GM23338 (cell line): Measurements from ENCODE around the gene CDK5RAP1. TPM values are rescaled to one million over a fixed set of nuclear protein-coding genes. Genes with fewer than 3 reads are reported as not detected.

Experiments
- ATAC-seq: fragments of 200-7000 bp; cut with Tn5 transposase; 3 replicates; pipeline ENCODE4 v1.9.1; 2020
- DNase-seq: peaks from one replicate; pipeline ENCODE4 v3.0.0-alpha.2; 2015; ENCODE audit warnings: low spot score
- H2AFZ ChIP-seq: fragments of 200-600 bp; sonication (generic); 2 replicates; pipeline ENCODE4 v1.8.0; 2016; ENCODE audit warnings: antibody characterized with exemption, mild to moderate bottlenecking, moderate library complexity
- H3F3A ChIP-seq: fragments of 200-600 bp; sonication (generic); replicated peaks from 2 replicates; pipeline ENCODE4 v1.8.0; 2017; ENCODE audit warnings: antibody characterized with exemption, mixed run types, low read depth
- H3K27ac ChIP-seq: fragments of 200-600 bp; sonication (generic); 2 replicates; pipeline ENCODE4 v1.6.1; 2016; ENCODE audit warnings: low read depth
- H3K27me3 ChIP-seq: fragments of 200-600 bp; sonication (generic); 2 replicates; pipeline ENCODE4 v1.8.0; 2016; ENCODE audit warnings: mild to moderate bottlenecking, mixed run types, moderate library complexity; ENCODE audit not compliant: insufficient read depth
- H3K36me3 ChIP-seq: fragments of 200-600 bp; sonication (generic); 2 replicates; pipeline ENCODE4 v1.8.0; 2016; ENCODE audit warnings: mild to moderate bottlenecking; ENCODE audit not compliant: insufficient read depth
- H3K4me1 ChIP-seq: fragments of 200-600 bp; sonication (generic); 2 replicates; pipeline ENCODE4 v1.8.0; 2016; ENCODE audit warnings: mild to moderate bottlenecking, moderate library complexity; ENCODE audit not compliant: insufficient read depth
- H3K4me2 ChIP-seq: fragments of 200-600 bp; sonication (generic); 2 replicates; pipeline ENCODE4 v1.7.1; 2017; ENCODE audit warnings: mixed run types
- H3K4me3 ChIP-seq: fragments of 200-600 bp; sonication (generic); 2 replicates; pipeline ENCODE4 v1.6.1; 2016; ENCODE audit warnings: mixed run types
- H3K79me2 ChIP-seq: fragments of 200-600 bp; sonication (generic); replicated peaks from 2 replicates; pipeline ENCODE4 v1.8.0; 2017; ENCODE audit warnings: mild to moderate bottlenecking; ENCODE audit not compliant: insufficient read depth
- H3K9me2 ChIP-seq: fragments of 200-600 bp; sonication (generic); 2 replicates; pipeline ENCODE4 v1.8.0; 2017; ENCODE audit not compliant: insufficient read depth
- H4K20me1 ChIP-seq: fragments of 200-600 bp; sonication (generic); replicated peaks from 2 replicates; pipeline ENCODE4 v1.8.0; 2017; ENCODE audit warnings: mild to moderate bottlenecking; ENCODE audit not compliant: insufficient read depth
- H3K27ac Mint-ChIP-seq: 2 replicates; pipeline ENCODE4 v1.8.0; 2020; ENCODE audit warnings: inconsistent platforms, mild to moderate bottlenecking, moderate library complexity, mixed read lengths
- H3K27me3 Mint-ChIP-seq: 3 replicates; pipeline ENCODE4 v1.8.0; 2022; ENCODE audit warnings: low read depth, mild to moderate bottlenecking, moderate library complexity, mixed read lengths, inconsistent platforms; ENCODE audit not compliant: insufficient read depth, poor library complexity
- H3K36me3 Mint-ChIP-seq: 3 replicates; pipeline ENCODE4 v1.8.0; 2021; ENCODE audit warnings: low read depth, mild to moderate bottlenecking, inconsistent platforms, moderate library complexity, mixed read lengths
- H3K4me1 Mint-ChIP-seq: 3 replicates; pipeline ENCODE4 v1.8.0; 2020; ENCODE audit warnings: mild to moderate bottlenecking, inconsistent platforms, mixed read lengths
- H3K4me3 Mint-ChIP-seq: 3 replicates; pipeline ENCODE4 v1.8.0; 2021; ENCODE audit warnings: moderate library complexity, mild to moderate bottlenecking, inconsistent platforms, mixed read lengths
- H3K9me3 Mint-ChIP-seq: 3 replicates; pipeline ENCODE4 v1.8.0; 2020; ENCODE audit warnings: moderate library complexity, mild to moderate bottlenecking, inconsistent platforms, mixed read lengths
- EZH2 ChIP-seq: fragments of 200-600 bp; sonication (generic); IDR thresholded peaks from one replicate; pipeline ENCODE4 v1.8.0; 2017; ENCODE audit warnings: antibody characterized with exemption, mild to moderate bottlenecking, low read depth; ENCODE audit not compliant: unreplicated experiment
- EZH2phosphoT487 ChIP-seq: fragments of 200-600 bp; sonication (generic); IDR thresholded peaks from one replicate; pipeline ENCODE4 v1.8.1; 2018; ENCODE audit warnings: antibody characterized with exemption; ENCODE audit not compliant: unreplicated experiment
- NANOG ChIP-seq: IDR thresholded peaks from 2 replicates; pipeline ENCODE4 v1.6.1; 2016; ENCODE audit warnings: antibody characterized with exemption, borderline replicate concordance
- REST ChIP-seq: IDR thresholded peaks from one replicate; pipeline ENCODE4 v1.6.1; 2018; ENCODE audit warnings: antibody characterized with exemption; ENCODE audit not compliant: unreplicated experiment
- STAT1 ChIP-seq: IDR thresholded peaks from one replicate; pipeline ENCODE4 v1.6.1; 2016; ENCODE audit warnings: antibody characterized with exemption; ENCODE audit not compliant: unreplicated experiment
- ZNF114 ChIP-seq: fragments of 250-450 bp; sonication (Bioruptor Pico); IDR thresholded peaks from 2 replicates; pipeline ENCODE4 v1.5.0; 2020; ENCODE audit warnings: mild to moderate bottlenecking, moderate library complexity
- polyA plus RNA-seq: library from polyadenylated mRNA; unstranded; fragments of >200 nt; fragmentation: Nextera tagmentation; extraction: Ambion mirVana; gene quantifications from 2 replicates; pipeline ENCODE4 v1.2.1, GENCODE V29; 2016
- total RNA-seq: library from RNA; depleted of rRNA; stranded (reverse); fragments of >200 nt; shearing (Covaris generic); gene quantifications from 2 replicates; pipeline ENCODE4 v1.2.3, GENCODE V29; 2014
- TF ChIP-seq, protein P1 (sequence below): fragments of 250-450 bp; sonication (Bioruptor Pico); IDR thresholded peaks from 2 replicates; pipeline ENCODE4 v1.5.0; 2020; ENCODE audit warnings: mild to moderate bottlenecking, moderate library complexity

Gene CDK5RAP1
- total and polyA plus RNA-seq, 2 experiments from 2014 or later, result 33.8 to 38.1 TPM

GRCh38 chr20:33320006-33320405, 81.3 kb downstream of the CDK5RAP1 start (continued):
- no peak for TF ChIP-seq EZH2

DNA sequence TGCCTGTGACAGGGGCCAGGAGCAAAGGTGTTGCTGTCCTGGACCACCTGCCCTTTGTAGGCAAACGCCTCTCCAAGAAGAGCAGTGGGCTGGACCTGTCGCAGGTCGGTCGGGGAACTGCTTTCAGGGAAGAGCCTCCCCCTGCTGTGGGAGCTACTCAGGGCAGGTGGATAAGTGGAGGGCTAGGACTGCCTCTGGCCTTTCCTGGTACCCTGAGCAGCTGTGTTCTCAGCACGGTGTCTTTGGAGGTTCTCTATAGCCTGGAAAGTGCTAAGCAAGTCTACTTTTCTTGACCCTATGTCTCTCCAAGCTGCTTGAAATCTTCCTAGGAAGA, 83.3 kb downstream of the CDK5RAP1 start:
- no peaks in the 10 kb centered on the region for H3K4me1 Mint-ChIP-seq

More for the DNA sequence above, 83.3 kb downstream of the CDK5RAP1 start:
- H3K9me3 Mint-ChIP-seq, result no peaks in the 10 kb centered on the region; the same call in 2 of the 3 replicates
- H3K36me3 ChIP-seq, result no peaks in the 10 kb centered on the region
- H3K4me3 Mint-ChIP-seq, result no peak overlapping the region
- DNase-seq, result peak; percentile 34
- H3K79me2 ChIP-seq, result no peaks in the 10 kb centered on the region
- no peaks in the 10 kb centered on the region for H3K27me3 ChIP-seq
- H4K20me1 ChIP-seq, result no peaks in the 10 kb centered on the region
- no peak for TF ChIP-seq STAT1
- TF ChIP-seq, protein P1, sequence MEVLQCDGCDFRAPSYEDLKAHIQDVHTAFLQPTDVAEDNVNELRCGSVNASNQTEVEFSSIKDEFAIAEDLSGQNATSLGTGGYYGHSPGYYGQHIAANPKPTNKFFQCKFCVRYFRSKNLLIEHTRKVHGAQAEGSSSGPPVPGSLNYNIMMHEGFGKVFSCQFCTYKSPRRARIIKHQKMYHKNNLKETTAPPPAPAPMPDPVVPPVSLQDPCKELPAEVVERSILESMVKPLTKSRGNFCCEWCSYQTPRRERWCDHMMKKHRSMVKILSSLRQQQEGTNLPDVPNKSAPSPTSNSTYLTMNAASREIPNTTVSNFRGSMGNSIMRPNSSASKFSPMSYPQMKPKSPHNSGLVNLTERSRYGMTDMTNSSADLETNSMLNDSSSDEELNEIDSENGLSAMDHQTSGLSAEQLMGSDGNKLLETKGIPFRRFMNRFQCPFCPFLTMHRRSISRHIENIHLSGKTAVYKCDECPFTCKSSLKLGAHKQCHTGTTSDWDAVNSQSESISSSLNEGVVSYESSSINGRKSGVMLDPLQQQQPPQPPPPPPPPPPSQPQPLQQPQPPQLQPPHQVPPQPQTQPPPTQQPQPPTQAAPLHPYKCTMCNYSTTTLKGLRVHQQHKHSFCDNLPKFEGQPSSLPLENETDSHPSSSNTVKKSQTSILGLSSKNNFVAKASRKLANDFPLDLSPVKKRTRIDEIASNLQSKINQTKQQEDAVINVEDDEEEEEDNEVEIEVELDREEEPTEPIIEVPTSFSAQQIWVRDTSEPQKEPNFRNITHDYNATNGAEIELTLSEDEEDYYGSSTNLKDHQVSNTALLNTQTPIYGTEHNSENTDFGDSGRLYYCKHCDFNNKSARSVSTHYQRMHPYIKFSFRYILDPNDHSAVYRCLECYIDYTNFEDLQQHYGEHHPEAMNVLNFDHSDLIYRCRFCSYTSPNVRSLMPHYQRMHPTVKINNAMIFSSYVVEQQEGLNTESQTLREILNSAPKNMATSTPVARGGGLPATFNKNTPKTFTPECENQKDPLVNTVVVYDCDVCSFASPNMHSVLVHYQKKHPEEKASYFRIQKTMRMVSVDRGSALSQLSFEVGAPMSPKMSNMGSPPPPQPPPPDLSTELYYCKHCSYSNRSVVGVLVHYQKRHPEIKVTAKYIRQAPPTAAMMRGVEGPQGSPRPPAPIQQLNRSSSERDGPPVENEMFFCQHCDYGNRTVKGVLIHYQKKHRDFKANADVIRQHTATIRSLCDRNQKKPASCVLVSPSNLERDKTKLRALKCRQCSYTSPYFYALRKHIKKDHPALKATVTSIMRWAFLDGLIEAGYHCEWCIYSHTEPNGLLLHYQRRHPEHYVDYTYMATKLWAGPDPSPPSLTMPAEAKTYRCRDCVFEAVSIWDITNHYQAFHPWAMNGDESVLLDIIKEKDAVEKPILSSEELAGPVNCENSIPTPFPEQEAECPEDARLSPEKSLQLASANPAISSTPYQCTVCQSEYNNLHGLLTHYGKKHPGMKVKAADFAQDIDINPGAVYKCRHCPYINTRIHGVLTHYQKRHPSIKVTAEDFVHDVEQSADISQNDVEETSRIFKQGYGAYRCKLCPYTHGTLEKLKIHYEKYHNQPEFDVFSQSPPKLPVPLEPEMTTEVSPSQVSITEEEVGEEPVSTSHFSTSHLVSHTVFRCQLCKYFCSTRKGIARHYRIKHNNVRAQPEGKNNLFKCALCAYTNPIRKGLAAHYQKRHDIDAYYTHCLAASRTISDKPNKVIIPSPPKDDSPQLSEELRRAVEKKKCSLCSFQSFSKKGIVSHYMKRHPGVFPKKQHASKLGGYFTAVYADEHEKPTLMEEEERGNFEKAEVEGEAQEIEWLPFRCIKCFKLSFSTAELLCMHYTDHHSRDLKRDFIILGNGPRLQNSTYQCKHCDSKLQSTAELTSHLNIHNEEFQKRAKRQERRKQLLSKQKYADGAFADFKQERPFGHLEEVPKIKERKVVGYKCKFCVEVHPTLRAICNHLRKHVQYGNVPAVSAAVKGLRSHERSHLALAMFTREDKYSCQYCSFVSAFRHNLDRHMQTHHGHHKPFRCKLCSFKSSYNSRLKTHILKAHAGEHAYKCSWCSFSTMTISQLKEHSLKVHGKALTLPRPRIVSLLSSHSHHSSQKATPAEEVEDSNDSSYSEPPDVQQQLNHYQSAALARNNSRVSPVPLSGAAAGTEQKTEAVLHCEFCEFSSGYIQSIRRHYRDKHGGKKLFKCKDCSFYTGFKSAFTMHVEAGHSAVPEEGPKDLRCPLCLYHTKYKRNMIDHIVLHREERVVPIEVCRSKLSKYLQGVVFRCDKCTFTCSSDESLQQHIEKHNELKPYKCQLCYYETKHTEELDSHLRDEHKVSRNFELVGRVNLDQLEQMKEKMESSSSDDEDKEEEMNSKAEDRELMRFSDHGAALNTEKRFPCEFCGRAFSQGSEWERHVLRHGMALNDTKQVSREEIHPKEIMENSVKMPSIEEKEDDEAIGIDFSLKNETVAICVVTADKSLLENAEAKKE, result no peak
- no peak for TF ChIP-seq EZH2
- no peak for TF ChIP-seq EZH2phosphoT487
- no peak for TF ChIP-seq ZNF114
- TF ChIP-seq REST, result no peak
- no peak for TF ChIP-seq NANOG
- no peak overlapping the region for H3K4me3 ChIP-seq
- no peaks in the 10 kb centered on the region for H3K36me3 Mint-ChIP-seq
- no peak overlapping the region for H3K27ac ChIP-seq
- H3K27ac Mint-ChIP-seq, result no peak overlapping the region
- no peak overlapping the region for H2AFZ ChIP-seq
- no peak overlapping the region for H3K4me2 ChIP-seq
- H3F3A ChIP-seq, result no peaks in the 10 kb centered on the region
- no peaks in the 10 kb centered on the region for H3K4me1 ChIP-seq
- H3K9me2 ChIP-seq, result no peaks in the 10 kb centered on the region
- peak; percentile 94 for ATAC-seq
- H3K27me3 Mint-ChIP-seq, result peaks cover 10% of the 10 kb centered on the region
